Measurements from ENCODE around the gene OR5M8.

DNA sequence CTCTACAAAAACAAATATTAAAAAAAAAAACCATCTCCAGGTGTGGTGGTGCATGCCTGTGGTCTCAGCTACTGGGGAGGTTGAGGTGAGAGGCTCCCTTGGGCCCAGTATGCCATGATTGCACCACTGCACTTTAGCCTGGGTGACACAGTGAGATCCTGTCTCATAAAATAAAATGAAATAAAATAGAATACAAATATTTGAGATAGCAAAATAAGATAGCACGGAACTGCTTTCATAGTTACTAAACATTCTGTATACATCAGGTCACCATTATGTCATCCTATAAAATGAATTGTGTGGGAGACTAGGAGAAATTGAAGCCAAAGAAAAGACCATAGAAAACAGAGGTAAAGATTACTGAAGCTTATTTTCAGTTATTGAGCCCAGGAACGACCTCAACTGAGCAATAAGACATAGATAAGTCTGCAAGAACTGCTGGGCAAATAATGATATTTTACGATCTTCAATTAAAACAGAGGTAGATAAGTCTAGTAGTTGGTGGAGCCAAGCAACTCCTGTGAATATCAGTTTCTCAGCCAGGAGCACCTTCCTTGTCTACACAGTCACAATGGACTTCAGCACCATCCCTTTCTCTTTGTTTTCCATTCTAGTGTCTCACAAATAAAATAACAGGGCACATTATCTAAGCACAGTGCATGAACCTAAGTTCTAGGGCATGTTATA, 42.0 kb upstream of the OR5M8 start:
- TF ChIP-seq TAF1 (IDR thresholded peaks at IDR 0.05; ENCODE audit: low read depth, low read length) = no peak
- TF ChIP-seq POLR2A (IDR thresholded peaks at IDR 0.05; ENCODE audit: low read depth, low read length) = no peak
